ENCODE results near the gene PRKAR1B.

The PRKAR1B gene

DNA sequence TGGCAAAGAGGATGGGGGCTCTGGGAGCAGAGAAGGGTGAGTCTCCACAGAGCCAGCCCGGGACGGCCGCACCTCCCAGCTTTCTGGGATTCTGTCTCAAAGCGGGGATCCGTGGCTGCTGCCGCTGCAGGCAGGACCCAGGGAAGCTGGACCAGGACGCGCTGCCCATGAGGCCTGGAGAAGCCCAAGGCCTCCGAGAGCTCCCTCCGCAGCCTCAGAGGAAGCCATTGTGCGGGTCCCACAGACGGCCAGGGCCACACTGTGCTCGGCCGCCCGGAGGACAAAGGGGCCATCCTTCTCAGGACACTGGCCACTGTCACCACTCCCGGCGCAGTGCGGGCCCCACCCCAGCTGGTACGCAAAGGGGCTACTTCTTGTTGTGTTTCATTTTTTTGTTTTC lies 128.2 kb downstream of the PRKAR1B start:
- TF ChIP-seq, protein P1, sequence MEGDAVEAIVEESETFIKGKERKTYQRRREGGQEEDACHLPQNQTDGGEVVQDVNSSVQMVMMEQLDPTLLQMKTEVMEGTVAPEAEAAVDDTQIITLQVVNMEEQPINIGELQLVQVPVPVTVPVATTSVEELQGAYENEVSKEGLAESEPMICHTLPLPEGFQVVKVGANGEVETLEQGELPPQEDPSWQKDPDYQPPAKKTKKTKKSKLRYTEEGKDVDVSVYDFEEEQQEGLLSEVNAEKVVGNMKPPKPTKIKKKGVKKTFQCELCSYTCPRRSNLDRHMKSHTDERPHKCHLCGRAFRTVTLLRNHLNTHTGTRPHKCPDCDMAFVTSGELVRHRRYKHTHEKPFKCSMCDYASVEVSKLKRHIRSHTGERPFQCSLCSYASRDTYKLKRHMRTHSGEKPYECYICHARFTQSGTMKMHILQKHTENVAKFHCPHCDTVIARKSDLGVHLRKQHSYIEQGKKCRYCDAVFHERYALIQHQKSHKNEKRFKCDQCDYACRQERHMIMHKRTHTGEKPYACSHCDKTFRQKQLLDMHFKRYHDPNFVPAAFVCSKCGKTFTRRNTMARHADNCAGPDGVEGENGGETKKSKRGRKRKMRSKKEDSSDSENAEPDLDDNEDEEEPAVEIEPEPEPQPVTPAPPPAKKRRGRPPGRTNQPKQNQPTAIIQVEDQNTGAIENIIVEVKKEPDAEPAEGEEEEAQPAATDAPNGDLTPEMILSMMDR (conservative IDR thresholded peaks at IDR 0.05), result no peak
- no peak for TF ChIP-seq ZFX (IDR thresholded peaks at IDR 0.05)
- H3K27ac ChIP-seq, result no peak overlapping the region

DNA sequence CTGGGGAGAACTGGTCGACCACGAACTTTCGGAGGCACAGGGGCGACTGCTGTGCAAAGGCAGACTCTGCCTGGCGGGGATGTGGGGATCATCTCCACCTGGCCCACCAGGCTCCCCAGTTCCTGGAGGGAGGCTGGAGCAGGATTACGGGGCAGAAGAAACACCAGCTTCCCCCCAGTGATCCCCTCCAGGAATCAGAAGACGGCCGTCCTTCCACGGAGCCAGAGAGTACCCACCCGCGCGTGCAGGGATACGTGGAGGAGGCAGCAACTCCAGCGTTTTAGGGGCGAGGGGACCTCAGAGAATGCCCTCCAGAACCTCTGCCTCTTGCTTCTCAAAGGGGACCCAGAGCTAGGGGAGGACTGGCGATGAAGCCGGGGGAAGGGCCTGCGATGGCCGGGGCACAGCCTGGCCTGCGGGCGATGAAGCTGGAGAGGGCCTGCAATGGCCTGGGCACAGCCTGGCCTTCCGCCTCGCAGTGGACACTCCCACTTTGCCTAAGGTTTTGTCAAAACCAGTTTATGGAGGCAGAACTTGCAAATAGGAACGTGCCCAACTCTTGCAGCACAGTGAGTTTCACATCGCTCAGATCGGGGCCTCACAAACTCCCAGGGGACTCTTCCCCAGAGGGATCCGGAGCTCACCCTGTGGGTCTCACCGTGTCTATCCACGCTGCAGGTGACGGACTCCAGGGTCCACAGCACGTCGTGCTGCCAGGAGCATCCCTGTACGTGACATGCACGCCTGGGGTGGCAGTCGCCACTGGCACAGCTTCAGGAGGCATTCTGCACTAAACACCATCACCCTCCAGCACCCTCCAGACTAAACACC lies 129.5 kb downstream of the PRKAR1B start:
- TF ChIP-seq, protein P1 (conservative IDR thresholded peaks at IDR 0.05), result no peak
- TF ChIP-seq ZFX (IDR thresholded peaks at IDR 0.05), result no peak
- H3K27ac ChIP-seq, result no peak overlapping the region

DNA sequence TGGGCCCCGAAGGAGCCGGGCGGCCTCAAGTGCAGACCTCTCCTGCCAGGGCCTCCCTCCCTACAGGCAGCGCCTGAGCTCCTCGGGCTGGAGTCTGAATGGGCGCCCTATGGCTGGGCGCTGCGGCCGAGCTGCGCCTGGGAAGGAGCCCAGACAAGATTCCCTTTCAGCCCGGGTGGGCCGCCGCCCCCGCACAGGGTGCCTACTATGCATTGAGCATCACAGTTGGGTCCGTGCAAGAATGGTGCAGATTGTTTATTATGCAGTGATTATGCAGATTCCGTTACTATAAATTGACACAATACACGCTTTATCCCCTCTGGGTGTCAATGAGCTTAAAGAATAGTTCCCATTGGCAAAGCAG lies 130.3 kb downstream of the PRKAR1B start:
- H3K27ac ChIP-seq, result no peak overlapping the region
- no peak for TF ChIP-seq ZFX (IDR thresholded peaks at IDR 0.05)
- TF ChIP-seq, protein P1 (conservative IDR thresholded peaks at IDR 0.05), result no peak

DNA sequence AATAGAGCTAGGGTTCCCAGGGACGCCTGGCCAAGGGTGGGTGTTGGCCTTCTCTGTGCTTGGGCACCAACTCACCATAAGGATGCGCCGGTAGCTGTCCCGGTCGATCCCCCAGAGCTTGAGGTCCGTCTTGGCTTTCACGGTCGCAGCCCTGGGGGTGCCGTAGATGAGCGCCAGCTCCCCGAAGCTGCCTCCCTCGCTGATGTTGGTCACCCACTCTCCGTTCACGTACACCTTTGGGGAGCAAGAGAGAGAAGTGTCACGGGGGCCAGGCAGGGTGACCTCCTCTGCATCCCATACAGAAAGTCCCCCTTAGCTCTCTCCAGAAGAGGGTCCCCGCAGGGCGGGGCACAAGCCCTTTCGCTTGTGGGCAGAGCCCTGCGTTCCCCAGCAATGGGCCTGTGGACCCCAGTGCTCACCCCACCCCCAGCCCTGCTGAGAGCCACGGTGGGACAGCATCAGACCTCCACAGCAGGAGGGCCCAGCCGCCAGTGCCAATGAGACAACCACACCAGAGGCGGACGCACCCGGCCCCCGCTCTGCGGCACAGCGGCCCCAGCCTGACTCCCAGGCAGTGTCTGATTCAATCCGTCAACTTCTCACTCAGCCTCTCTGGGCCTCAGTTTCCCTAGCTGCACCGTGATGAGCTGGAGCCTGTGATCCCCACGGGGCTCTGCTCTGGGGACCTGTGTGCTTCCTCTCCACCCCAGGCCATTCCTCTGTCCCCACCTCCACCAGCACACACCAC lies 130.8 kb downstream of the PRKAR1B start:
- TF ChIP-seq ZFX (IDR thresholded peaks at IDR 0.05), result no peak
- TF ChIP-seq, protein P1 (conservative IDR thresholded peaks at IDR 0.05), result no peak
- H3K27ac ChIP-seq, result no peak overlapping the region

DNA sequence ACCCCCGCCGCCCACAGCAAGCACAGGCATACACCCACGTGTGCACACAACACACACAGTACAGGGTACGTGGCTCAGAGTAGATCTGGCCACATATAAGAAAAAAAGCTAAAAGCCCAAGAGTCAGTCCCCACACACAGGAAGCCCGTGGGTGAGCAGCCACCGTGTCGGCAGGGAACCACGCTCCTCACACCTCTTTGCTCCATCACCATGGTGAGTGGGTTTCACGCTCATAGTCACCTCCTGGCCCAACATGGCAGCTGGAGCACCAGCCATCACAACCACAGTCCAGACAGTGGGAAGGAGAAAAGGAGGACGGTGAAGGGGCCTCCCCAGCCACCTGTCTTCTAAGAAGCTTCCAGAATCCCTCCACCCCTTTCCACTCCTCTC lies 131.5 kb downstream of the PRKAR1B start:
- TF ChIP-seq ZFX (IDR thresholded peaks at IDR 0.05), result no peak
- TF ChIP-seq, protein P1 (conservative IDR thresholded peaks at IDR 0.05), result no peak
- no peak overlapping the region for H3K27ac ChIP-seq

DNA sequence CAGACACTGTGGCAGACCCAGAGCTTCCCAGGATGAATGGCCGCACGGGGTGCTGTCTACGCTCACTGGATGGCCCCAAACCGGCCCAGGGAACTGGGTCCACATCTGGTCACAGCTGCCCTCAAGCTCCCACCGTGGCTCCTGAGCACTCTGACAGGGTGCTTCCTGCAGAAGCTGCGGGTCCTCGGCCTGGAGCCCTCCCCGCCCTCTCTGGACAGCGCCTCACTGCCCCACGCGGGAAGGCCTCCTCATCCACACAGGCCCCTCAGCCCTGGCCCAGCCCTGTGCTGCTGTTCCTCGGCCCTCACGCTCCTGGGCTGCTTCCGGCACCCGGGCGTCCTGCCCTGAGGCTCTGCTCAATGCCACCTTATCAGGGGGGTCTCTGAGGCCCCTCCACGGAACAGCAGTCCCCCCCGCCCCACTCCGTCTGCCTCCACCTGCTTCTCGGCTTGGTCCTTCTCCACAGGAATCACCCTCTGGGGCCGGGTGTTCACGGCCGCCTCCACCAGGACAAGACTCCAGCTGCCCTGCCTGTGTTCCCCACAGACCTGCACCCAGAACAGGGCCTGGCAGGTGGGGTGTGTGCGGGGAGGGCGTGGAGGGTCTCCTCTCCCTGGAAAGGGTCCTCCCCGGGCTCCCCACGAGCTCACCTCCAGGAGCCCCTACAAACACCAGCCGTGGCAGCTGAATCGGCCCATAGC lies 132.0 kb downstream of the PRKAR1B start:
- TF ChIP-seq, protein P1 (conservative IDR thresholded peaks at IDR 0.05), result no peak
- no peak for TF ChIP-seq ZFX (IDR thresholded peaks at IDR 0.05)
- H3K27ac ChIP-seq, result no peak overlapping the region

All from C4-2B (cell line).